Muscle of leg (tissue), 11 donors: ENCODE data around the gene OR10A3. TPM values are rescaled to one million over a fixed set of nuclear protein-coding genes. Genes with fewer than 3 reads are reported as not detected.

ENCODE experiments used
- DNase-seq: peaks from one replicate; pipeline ENCODE4 v3.0.0; 2013
- H3K27ac ChIP-seq: one replicate; pipeline ENCODE4 v1.5.1; 2013; ENCODE audit warnings: mild to moderate bottlenecking, low read length, control low read depth
- H3K27me3 ChIP-seq: one replicate; pipeline ENCODE4 v1.6.1; 2013; ENCODE audit warnings: low read length; ENCODE audit not compliant: control insufficient read depth, insufficient read depth
- H3K36me3 ChIP-seq: one replicate; pipeline ENCODE4 v1.6.1; 2013; ENCODE audit warnings: low read length; ENCODE audit not compliant: control insufficient read depth, insufficient read depth
- H3K4me1 ChIP-seq: one replicate; pipeline ENCODE4 v1.6.1; 2013; ENCODE audit warnings: low read length; ENCODE audit not compliant: control insufficient read depth, insufficient read depth
- H3K4me3 ChIP-seq: one replicate; pipeline ENCODE4 v1.5.1; 2013; ENCODE audit warnings: low read length, control low read depth
- H3K9me3 ChIP-seq: replicated peaks from 2 replicates; pipeline ENCODE4 v1.6.1; 2013; ENCODE audit warnings: low read depth, low read length; ENCODE audit not compliant: control insufficient read depth
- WGBS: methylation state at CpG from one replicate; pipeline ENCODE4 v1.1.5; 2013; ENCODE audit warnings: missing lambda C conversion rate; ENCODE audit not compliant: insufficient coverage; 5-methylcytosine and 5-hydroxymethylcytosine counted together
- polyA plus RNA-seq, 8 donors: library from polyadenylated mRNA; unstranded; fragments of 120-200 nt; gene quantifications; one replicate each; pipeline versions ENCODE4 v1.2.1 to v1.2.3, GENCODE V29; 2013; ENCODE audit warnings: inconsistent platforms in 1 of 8, low replicate concordance in 1 of 8; ENCODE audit not compliant: insufficient read length in 8 of 8, insufficient read depth in 1 of 8
- total RNA-seq: library from RNA; stranded (reverse); fragments of 120-200 nt; gene quantifications from one replicate; pipeline ENCODE4 v1.2.4, GENCODE V29; 2013

OR10A3 gene
- total and polyA plus RNA-seq, 9 donors, result 0.04 to 0.17 (median 0.12) TPM; not detected in 6

- H3K27me3 ChIP-seq, result no peaks in the 10 kb centered on the region
- 60% methylated on average over 2 of the region's 2 CpGs for WGBS
- no peaks in the 10 kb centered on the region for H3K9me3 ChIP-seq
- no peak for DNase-seq
- H3K36me3 ChIP-seq, result no peaks in the 10 kb centered on the region
- H3K4me3 ChIP-seq, result no peak overlapping the region
- peaks cover 4% of the 10 kb centered on the region for H3K4me1 ChIP-seq
- H3K27ac ChIP-seq, result no peak overlapping the region
Measured at GRCh38 chr11:7893796-7894195, 47.7 kb downstream of the OR10A3 start.

GRCh38 chr11:7892840-7893254, 48.7 kb downstream of the OR10A3 start:
- Histone ChIP-seq H3K27ac (no peak overlapping the region), H3K27me3 (no peaks in the 10 kb centered on the region), H3K4me3 (no peak overlapping the region), H3K4me1 (peaks cover 4% of the 10 kb centered on the region), H3K9me3 (no peaks in the 10 kb centered on the region), H3K36me3 (no peaks in the 10 kb centered on the region)
- 33% methylated on average over 1 of the region's 2 CpGs for WGBS
- DNase-seq, result peak; percentile 61

GRCh38 chr11:7892059-7892699, 49.3 kb downstream of the OR10A3 start:
- no peak overlapping the region for H3K4me3 ChIP-seq
- H3K36me3 ChIP-seq, result no peaks in the 10 kb centered on the region
- H3K27ac ChIP-seq, result no peak overlapping the region
- no peak for DNase-seq
- no CpG with 5 or more reads among the region's 6 CpGs for WGBS
- peaks cover 4% of the 10 kb centered on the region for H3K4me1 ChIP-seq
- no peaks in the 10 kb centered on the region for H3K9me3 ChIP-seq
- no peaks in the 10 kb centered on the region for H3K27me3 ChIP-seq

GRCh38 chr11:7890417-7891172, 50.9 kb downstream of the OR10A3 start:
- H3K4me3 ChIP-seq, result no peak overlapping the region
- DNase-seq, result peak; percentile 64
- no CpG with 5 or more reads among the region's 6 CpGs for WGBS

GRCh38 chr11:7889985-7890384, 51.5 kb downstream of the OR10A3 start:
- no peaks in the 10 kb centered on the region for H3K9me3 ChIP-seq
- peaks cover 4% of the 10 kb centered on the region for H3K4me1 ChIP-seq
- DNase-seq, result no peak
- no peak overlapping the region for H3K4me3 ChIP-seq
- WGBS, result 36% methylated on average over 3 of the region's 5 CpGs
- no peaks in the 10 kb centered on the region for H3K27me3 ChIP-seq
- peak overlapping the region; percentile 74 for H3K27ac ChIP-seq
- H3K36me3 ChIP-seq, result no peaks in the 10 kb centered on the region

More at GRCh38 chr11:7890417-7891172, 50.9 kb downstream of the OR10A3 start:
- no peaks in the 10 kb centered on the region for H3K36me3 ChIP-seq
- no peaks in the 10 kb centered on the region for H3K27me3 ChIP-seq
- H3K27ac ChIP-seq, result peak overlapping the region; percentile 74
- peaks cover 4% of the 10 kb centered on the region for H3K4me1 ChIP-seq
- H3K9me3 ChIP-seq, result no peaks in the 10 kb centered on the region

Other genes with a start within 250 kb of the OR10A3 start
- gene OVCH2, start 235.2 kb downstream of the OR10A3 start, total RNA-seq, result not detected
- gene OVCH2, start 235.2 kb downstream of the OR10A3 start, polyA plus RNA-seq, result under 1 TPM in 7 of 8 donors, not detected in 1; 0.11 to 0.31 (median 0.20) TPM
- gene OR5P2, start 144.8 kb downstream of the OR10A3 start, total RNA-seq, result not detected
- gene OR5P2, start 144.8 kb downstream of the OR10A3 start, polyA plus RNA-seq, result not detected
- not detected for gene OR5P3, start 110.9 kb downstream of the OR10A3 start, total RNA-seq
- gene OR5P3, start 110.9 kb downstream of the OR10A3 start, polyA plus RNA-seq, result under 1 TPM in 1 of 8 donors, not detected in 7; 0.27 TPM
- gene OR10A6, start 10.4 kb downstream of the OR10A3 start, total RNA-seq, result not detected
- gene OR10A6, start 10.4 kb downstream of the OR10A3 start, polyA plus RNA-seq, result not detected
- not detected for gene NLRP10, start 23.7 kb upstream of the OR10A3 start, total RNA-seq
- gene NLRP10, start 23.7 kb upstream of the OR10A3 start, polyA plus RNA-seq, result not detected
- gene EIF3F, start 45.6 kb upstream of the OR10A3 start, total RNA-seq, result 428 TPM
- gene EIF3F, start 45.6 kb upstream of the OR10A3 start, polyA plus RNA-seq, result 100 to 1,000 TPM; 386 to 452 (median 409) TPM
- gene TUB, start 139.5 kb upstream of the OR10A3 start, total RNA-seq, result 16.7 TPM
- gene TUB, start 139.5 kb upstream of the OR10A3 start, polyA plus RNA-seq, result 10 to 100 TPM in 7 of 8 donors, 1 to 10 TPM in 1; 9.5 to 20.3 (median 15.0) TPM
- gene RIC3, start 227.3 kb upstream of the OR10A3 start, total RNA-seq, result 0.18 TPM
- 1 to 10 TPM in 2 of 8 donors, under 1 TPM in 6; 0.22 to 1.7 (median 0.50) TPM for gene RIC3, start 227.3 kb upstream of the OR10A3 start, polyA plus RNA-seq